HG02852 (cell line): ENCODE data around the gene WDR27.
"Not testable (repeated sequence)": the region's sequence is repeated elsewhere in the genome, so short reads cannot be mapped to it uniquely, and the experiment has no call there.

Source experiments
- ATAC-seq: cut with Tn5 transposase; IDR thresholded peaks from one replicate; pipeline ENCODE4 v1.9.1; 2021; ENCODE audit warnings: mild to moderate bottlenecking, moderate library complexity; ENCODE audit not compliant: unreplicated experiment

The WDR27 gene

DNA sequence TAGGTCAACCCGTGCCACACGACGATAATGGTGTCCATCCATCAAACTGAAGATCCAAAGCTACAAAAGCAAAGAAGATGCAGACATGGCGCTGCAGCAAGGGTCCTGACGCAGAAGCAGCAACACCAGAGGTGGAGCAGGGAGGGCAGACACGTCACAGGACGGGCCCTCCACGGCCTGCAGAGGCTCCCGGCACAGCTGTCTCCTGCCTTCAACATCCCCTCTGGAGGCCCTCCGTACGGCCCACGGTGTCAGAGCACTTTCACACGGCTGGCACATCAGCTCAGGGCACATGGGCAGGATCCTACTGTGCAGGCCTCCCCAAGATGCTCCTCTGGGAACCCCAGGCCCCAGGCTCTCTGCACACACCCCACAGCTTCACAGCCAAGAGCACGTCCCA is 37.6 kb downstream of the WDR27 start:
- ATAC-seq: no peak

GRCh38 chr6:169663468-169663867 is 38.4 kb downstream of the WDR27 start:
- ATAC-seq: no peak

DNA sequence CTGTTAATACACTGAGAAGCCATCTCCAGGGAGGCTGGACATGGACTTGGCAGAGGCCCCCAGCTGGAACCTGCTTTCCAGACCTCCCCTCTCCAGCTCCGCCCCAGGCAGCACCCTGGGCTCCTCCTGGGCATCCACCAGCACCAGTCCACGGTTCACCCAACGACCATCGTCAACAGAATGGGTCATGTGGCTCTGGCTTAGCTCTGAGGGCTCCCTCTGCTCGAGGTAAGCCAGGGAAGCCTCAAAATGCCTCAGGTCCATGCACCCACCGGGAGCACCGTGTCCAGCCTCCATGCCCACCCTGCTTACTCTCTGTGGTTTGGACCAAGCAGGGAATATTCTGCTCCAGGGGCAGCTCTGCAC is 40.5 kb downstream of the WDR27 start:
- no peak for ATAC-seq

- ATAC-seq: no peak
Measured at GRCh38 chr6:169660751-169661390, 41.0 kb downstream of the WDR27 start.

DNA sequence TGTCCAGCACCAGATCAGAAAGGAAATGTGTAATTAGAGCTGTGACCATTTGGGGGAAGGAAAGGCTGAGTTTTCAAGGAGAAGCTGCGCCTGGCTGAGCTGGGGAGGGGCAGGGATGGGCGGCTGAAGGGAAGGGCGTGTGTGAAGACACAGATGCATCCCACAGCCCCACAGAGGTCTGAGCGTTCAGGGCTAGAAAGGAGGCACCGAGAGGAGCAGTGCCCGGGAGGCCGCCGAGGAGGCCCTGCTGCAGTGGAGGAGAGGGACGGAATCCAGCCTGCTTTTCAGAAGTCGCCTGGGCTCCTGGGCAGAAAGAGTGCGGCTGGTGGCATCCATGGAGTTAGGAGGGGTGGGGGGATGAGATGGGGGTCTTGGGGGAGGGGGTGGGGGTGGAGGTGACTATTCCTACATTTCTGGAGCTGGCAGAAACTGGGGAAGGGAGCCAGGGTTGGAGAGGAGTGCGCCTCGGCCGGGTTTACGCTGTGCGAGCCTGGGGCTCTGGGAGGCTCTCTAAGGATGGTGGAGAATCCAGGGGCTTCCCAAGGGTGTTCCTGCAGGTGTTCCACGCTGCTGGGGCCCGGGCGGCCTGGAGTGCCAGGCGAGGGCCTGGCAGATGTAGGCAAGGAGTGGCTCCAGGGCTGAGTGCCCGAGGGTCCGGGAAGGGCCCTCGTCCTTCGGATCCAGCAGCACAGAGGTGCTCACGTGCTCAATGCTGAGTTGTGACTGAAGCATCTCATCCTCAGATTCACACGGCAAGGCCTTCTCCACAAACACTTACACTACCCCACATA is 41.8 kb downstream of the WDR27 start:
- ATAC-seq: no peak

- no peak for ATAC-seq
Measured at GRCh38 chr6:169657284-169657610, 44.6 kb downstream of the WDR27 start.

DNA sequence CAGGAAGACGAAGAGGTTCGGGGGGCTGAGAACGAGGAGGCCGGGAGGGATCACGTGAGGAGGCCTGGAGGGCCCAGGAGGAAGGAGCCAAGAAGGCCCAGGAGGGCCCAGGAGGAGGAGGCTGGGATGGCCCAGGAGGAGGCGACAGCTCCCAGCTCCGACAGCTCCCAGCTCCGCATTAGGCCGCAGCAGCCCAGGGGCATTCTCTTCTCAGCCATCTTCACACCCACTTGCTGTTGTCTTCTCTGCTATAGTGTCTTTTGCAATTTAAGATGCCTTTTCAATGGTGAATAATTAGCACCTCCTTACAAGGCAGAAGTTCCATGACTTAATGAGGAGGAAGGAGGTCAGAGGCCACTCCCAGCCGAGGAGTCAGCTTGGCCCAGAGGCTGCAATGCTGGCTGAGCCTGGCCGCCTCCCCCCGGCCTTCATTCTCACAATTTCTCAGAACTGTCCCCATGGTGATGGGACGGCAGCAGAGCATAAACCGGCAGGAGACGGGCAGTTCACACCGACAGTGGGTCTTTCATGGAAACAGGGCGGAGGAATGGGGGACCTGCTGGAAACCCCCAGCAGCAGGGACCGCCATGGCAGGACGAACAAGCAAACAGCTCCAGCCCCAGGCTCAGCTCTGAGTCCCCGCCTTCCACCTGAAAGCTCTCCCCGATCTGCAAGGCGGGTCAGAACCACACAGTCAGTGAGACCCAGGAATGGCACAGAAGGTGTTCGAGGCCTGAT is 45.1 kb downstream of the WDR27 start:
- ATAC-seq: no peak

- ATAC-seq: peak; percentile 92
Measured at GRCh38 chr6:169654598-169655391, 47.0 kb downstream of the WDR27 start.

DNA sequence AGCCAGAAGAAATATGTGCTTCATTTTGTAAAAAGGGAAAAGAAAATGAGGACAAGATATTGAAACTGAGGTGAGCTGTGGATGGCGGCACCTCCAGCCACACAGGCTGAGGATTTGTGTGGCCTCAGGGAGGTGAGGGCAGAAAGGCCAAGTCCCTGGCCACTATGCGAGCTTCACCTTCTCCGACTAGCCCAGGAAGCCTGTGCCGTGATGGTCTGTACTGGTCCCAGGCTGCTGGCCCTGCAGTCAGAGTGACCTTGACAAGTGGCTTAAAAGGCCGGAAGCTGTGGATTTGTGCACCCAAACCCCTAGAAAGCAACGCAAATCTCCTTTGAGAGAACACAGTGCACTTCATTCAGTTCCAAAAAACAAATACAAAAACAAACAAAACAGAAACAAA is 48.1 kb downstream of the WDR27 start:
- no peak for ATAC-seq

GRCh38 chr6:169652896-169653295 is 48.9 kb downstream of the WDR27 start:
- no peak for ATAC-seq

- ATAC-seq: no peak
Measured at GRCh38 chr6:169651498-169651897, 50.3 kb downstream of the WDR27 start.

- no peak for ATAC-seq
Measured at GRCh38 chr6:169650959-169651292, 50.9 kb downstream of the WDR27 start.

- no peak for ATAC-seq
Measured at GRCh38 chr6:169650241-169650958, 51.4 kb downstream of the WDR27 start.

DNA sequence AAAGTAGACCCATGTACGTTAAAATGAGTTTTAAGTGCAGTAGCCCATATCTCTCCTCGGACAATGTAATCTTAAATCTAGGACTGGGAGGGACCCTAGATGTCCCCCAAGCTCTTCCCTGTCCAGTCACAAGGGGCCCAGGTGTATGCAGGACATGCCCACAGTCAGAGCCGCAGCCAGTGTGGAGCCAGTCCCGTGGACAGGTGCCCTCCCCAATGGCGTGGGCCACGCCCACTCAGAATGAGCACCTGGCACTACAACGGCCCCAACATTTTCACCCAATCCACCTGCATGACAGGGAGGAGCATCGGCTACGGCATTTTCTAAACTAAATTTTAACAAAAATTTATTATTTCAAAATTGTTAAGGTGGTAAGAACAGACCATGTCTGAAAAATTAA is 53.2 kb downstream of the WDR27 start:
- no peak for ATAC-seq

DNA sequence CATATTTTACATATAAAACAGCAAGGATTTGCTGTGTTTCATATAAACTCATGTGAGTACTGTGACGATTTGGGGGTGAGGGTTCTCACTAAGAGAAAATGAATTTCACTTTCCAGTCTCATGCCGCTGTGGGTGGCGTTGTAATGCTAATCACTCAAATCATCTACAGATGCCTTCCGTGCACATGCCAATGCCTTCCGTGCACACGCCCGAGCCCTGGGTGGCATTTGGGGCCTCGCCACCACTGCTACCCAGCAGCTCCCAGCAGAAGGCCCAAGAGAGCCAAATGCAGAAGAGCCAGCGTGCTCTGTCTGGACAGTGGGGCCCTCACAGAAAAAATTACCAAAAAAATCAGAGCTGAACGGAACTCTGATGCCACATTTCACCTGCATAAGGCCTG is 53.7 kb downstream of the WDR27 start:
- ATAC-seq: no peak

GRCh38 chr6:169647637-169648036 is 54.2 kb downstream of the WDR27 start:
- no peak for ATAC-seq

GRCh38 chr6:169646906-169647567 is 54.8 kb downstream of the WDR27 start:
- ATAC-seq: no peak

DNA sequence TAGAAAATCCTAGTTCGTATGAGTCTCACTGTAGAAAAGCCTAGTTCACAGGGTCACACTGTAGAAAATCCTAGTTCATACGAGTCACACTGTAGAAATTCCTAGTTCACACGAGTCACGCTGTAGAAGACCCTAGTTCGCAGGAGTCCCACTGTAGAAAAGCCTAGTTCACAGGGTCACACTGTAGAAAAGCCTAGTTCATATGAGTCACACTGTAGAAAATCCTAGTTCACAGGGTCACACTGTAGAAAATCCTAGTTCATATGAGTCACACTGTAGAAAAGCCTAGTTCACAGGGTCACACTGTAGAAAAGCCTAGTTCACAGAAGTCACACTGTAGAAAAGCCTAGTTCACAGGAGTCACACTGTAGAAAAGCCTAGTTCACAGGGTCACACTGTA is 56.4 kb downstream of the WDR27 start:
- not testable (repeated sequence) for ATAC-seq

GRCh38 chr6:169643521-169643920 is 58.3 kb downstream of the WDR27 start:
- no peak for ATAC-seq

DNA sequence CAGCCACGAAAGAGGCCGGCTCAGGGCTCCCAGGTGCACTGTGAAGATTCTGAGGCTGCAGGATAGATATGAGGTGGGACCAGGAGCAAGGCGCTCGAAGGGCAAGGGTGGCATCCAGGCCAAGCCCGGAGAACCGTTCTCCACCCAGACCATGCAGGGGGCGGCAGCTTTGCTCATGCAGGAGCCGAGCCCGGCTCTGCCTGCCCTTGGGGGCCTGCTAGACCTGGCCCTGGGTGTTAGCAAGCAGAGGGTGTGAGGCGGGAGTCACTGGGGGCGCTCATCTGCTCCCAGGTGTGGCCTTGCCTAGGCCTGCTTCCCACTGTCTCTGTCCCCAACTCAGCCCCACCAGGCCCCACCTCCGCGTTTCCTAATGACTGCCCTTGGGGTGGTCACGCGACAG is 59.4 kb downstream of the WDR27 start:
- no peak for ATAC-seq
